GM10847 (cell line): ENCODE results near the gene RBM34.

Source experiments
- POLR2A ChIP-seq: IDR thresholded peaks from 2 replicates; pipeline ENCODE4 v1.6.1; 2011; ENCODE audit not compliant: insufficient read length; ENCODE audit errors: extremely low read depth

RBM34 gene

GRCh38 chr1:235160957-235161684, at the start of gene RBM34:
TSS of gene RBM34 (minus strand) at chr1:235161250. CDS start at chr1:235161226, 24 bp downstream.
- TF ChIP-seq POLR2A, result peak; percentile 97

DNA sequence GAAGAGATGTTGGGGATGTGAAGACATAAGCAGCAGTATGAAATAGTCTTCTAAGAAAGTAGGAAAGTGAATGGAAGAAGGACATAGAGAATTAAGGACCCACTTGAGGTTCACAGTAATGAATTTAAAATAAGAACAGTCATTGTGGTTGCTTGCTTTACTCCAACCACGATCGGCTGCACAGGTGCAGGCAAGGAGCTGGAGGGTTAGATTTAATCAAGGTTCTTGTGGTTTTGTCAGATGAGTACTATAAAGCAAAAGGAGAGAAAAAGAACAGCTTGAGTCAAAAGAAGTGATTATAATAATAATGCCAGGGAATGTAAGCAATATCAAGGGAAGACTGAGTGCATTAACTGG, 46.1 kb upstream of the RBM34 start:
- TF ChIP-seq POLR2A, result no peak

DNA sequence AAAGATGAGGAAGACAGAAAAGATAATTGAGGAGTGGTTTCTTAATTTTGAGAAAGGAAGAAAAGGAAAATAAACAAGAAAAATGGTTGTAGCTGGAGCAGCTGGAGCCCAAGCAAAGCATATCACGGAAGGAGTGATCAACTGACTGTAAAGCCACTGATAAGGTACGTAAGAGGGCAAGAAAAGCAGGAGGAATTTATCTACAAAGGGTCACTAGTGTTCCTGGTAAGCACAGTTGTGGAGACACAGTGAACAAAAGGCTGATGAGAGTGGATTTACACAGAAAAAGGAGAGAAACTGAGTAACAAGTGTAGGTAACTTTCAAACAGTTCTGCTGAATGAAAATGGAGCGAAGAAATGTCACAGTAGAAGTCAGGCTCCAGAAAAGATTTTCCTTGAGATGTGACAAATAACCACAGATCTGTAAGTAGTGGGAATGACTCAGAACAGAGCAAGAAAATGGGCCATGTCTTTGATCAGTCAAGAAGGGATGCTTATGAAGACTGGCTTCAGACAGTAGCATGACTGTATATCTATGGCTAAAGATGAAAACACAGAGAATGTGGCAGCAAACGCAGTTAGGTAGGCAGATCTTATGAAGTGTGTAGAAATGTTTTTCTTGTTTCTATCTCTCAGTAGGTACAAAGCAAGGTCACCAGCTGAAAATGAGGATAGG, 45.6 kb upstream of the RBM34 start:
- TF ChIP-seq POLR2A, result no peak

DNA sequence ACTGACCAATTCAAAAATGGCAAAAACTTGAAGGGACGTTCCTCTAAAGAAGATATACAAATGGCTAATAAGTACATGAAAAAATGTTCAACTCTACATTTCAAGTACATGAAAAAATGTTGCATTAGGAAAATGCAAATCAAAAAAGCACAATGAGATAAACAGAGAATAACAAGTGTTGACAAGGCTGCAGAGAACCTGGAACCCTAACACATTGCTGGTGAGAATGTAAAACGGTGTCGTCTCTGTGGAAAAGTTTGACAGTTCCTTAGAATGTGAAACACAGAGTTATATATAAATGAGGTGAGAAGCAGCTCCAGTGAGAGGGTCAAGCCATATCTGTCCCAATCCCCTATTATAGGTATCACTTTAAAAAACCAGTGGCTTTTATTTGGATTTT, 44.6 kb upstream of the RBM34 start:
- no peak for TF ChIP-seq POLR2A

DNA sequence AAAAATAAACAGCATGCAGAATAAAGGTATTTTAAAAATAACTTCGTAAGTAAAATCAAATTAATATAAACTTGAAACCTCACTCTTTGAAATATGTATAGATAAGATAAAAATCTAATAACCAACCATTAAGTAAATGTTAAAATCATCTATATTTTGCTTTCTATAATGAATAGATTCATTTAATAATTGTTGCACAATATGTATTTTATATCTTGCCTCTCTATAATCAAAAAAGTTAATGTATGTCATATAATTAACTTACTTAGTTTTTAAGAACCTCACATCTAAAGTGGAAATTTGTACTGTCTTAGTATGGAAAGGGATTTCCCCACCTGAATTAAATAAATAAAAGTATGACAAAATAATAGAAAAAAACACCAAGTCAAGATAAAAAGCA, 42.4 kb upstream of the RBM34 start:
- TF ChIP-seq POLR2A, result no peak

DNA sequence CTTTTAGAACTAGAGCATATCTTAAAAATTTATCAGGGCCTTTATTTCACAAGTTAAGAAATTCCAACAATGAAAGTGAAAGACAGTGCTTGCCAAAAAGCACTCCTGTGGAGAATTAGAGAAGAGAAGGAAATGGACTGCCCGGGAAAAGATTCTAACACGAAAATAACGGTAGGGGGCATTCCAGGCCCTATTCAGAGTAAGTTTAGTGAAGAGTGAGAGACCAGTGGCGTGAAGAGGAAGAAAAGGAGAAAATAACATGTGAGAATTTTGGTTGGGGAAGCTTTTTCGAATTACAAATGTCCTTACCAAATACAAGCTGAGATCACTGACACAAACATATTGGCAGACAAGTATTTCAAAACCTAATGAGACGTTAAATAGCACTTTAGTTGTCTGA, 38.4 kb upstream of the RBM34 start:
- no peak for TF ChIP-seq POLR2A

- TF ChIP-seq POLR2A, result no peak
These were observed 29.4 kb upstream of the RBM34 start for GRCh38 chr1:235190431-235190830.

DNA sequence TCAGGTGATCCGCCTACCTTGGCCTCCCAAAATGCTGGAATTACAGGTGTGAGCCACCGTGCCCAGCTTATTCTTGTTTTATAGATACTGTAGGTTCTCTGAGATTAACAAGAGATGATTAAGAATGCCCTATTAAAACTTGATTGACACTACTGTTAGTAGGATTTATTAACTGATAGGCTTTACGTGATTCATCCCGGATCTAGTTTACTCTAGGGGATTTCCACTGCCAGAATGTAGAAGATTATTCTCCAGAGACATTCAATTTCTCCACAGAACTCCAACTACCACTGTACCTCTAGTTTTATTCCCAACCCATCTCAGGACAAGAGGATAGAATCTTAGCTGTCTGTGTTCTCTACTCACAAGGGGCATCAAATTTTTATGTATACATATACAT, 26.3 kb upstream of the RBM34 start:
- no peak for TF ChIP-seq POLR2A

DNA sequence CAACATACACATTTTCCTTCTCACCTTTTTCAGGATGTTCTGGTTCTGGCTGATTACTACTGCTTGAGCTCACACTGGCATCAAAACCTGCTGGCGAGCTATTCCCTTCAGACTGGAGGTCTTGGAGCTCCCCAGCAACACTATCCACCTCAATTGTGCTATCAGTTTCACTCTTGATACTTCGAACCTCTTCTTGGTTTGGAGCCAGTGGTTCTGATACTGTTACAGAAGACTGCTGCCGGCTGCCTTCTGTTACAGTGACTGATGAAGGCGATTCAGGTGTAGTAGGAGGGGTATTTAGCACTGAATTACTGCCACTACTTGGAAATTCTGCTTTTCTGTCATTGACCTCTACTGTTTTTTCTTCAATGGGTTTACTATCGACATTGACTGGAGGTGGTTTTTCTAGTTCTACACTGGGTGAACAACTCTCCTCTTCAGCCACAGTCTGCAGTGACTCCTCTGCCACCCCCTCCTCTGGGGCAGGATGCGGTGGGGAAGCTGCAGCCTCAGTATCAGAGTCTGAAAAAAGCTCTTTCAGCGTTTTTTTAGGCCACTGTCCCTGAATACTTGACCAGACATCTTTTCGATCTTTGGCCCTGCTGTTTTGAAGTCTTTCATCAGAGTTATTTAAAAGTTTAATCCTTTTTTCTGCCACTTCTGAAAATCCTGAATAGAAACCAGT, 20.7 kb upstream of the RBM34 start:
- no peak for TF ChIP-seq POLR2A

GRCh38 chr1:235180916-235181460, 19.9 kb upstream of the RBM34 start:
- TF ChIP-seq POLR2A, result no peak

DNA sequence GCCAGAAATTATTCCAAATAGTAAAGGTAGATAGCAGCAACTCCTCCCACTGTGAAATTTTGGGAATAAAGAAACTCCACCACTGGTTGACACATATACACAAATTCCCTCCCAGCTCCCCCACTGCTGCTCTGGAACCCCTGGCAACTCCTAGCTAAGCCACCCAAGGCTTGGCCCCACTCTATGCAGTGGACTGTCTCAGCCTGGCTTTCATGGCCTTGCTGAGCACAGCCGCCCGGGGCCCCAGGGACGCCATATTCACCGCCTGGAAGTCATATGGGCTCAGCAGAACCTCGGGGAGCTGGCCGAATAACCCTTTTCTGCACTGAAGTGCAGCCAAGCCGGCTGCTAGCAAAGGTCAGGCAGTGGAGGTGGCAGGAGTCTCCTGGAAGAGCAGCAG, 15.4 kb upstream of the RBM34 start:
- no peak for TF ChIP-seq POLR2A

DNA sequence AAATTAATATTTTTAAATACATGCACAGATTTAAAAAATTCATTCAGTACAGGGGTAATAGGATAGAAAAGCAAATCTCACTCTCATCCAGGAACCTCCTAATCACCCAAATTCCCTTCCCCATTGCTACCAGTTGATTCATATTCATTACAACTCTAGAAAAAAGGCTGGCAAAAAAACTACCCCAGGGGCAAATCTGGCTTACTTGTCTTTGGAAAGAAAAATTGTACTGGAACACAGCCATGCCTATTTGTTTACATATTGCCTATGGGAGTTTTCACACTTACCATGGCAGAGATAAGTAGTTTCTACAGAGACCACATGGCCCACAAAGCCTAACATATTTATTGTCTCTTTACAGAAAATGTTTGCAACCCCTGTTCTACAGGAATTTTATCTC, 8.9 kb upstream of the RBM34 start:
- no peak for TF ChIP-seq POLR2A

DNA sequence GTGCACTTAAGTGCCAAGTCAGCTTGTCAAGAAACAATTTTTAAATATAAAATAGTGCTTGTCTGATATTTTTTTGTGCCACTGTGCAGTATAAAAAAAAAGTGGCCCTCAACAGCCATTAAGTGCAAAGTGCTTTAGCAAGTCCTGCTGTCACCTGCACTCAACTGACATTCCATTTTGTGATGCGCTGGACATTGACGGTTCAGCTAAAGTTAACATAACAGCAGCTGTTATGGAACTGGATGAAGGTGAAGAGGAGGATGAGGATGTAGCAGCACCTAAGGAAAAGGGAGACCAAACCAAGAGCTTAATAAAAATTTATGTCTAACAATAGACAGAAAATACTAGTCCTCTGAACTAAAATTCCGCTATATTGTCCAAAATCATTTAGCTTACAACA, 7.3 kb upstream of the RBM34 start:
- TF ChIP-seq POLR2A, result no peak

DNA sequence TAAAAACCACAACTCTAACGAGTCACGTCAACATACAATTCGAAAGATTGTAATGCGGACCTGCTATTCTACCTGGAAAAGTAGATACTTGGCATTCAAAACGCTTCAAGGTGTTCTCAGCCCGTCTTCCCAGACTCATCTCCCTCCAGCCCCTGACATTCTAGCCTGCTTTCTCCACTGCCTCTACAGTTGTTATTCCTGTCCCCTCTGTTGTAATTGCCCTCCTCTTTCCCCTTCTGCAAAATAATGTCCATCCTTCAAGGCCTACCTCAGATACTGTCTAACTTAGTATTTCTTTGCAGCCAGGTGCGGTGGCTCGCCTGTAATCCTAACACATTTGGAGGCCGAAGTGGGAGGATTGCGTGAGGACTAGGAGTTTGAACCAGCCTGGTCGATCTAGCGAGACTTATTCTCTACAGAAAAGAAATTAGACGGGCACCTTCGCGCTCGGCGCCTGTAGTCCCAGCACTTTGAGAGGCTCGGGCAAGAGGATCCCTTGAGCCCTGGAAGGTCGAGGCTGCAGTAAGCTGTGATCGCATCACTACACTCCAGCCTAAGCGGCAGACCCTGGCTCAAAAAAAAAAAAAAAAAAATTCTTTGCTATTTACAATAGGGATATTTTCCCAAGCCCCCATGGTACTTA, 756 bp upstream of the RBM34 start:
- TF ChIP-seq POLR2A, result no peak

DNA sequence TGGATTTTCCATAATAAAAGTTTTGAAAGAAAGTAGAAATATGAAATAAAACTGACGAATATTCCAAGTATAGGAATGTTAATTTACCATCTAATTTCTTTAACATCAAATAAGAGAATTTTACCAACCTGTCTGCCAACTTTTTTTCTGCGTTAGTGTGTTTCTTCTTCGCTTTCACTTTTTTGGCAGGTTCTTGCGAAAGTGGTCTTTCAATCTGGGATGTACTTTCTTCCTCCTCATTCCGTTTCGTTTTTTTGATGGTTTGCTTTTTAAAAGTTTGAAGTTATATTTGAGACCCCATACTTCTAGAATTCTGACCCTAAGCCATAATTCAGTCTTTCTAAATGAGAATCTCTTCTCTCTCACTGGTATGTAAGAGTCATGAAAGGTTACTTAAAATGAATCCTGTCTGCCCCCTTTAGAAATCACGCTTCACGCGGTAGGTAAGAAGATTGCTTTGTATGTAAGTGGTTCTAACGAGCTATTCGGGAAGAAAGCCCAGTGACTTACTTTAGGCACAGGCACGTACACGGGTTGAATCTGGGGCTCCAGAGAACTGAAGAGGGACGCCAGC, 580 bp downstream of the RBM34 start:
- no peak for TF ChIP-seq POLR2A
